ENCODE results near the gene GPR25. TPM values are rescaled to one million over a fixed set of nuclear protein-coding genes. Genes with fewer than 3 reads are reported as not detected.

The GPR25 gene
- total RNA-seq, 2 experiments from 2014 or later: not detected

- ChIA-PET POLR2A (no interaction called here), CTCF (no interaction called here)
- peaks cover 4% of the 10 kb centered on the region for H3K27me3 Mint-ChIP-seq
- H3K27ac Mint-ChIP-seq: no peak overlapping the region
- intact Hi-C loops (cut with micrococcal nuclease): no loop called here
- no peaks in the 10 kb centered on the region for H3K36me3 Mint-ChIP-seq
- H3K4me1 Mint-ChIP-seq (ENCODE audit: low read depth): peaks cover 2% of the 10 kb centered on the region
- DNase-seq: no peak
- H3K4me3 Mint-ChIP-seq: no peak overlapping the region
- no peaks in the 10 kb centered on the region for H3K9me3 Mint-ChIP-seq
Measured at GRCh38 chr1:200921571-200922110, 48.9 kb downstream of the GPR25 start.

GRCh38 chr1:200922406-200922805 is 49.6 kb downstream of the GPR25 start:
- ChIA-PET CTCF (no interaction called here), POLR2A (no interaction called here)
- H3K27ac Mint-ChIP-seq: no peak overlapping the region
- H3K4me3 Mint-ChIP-seq: no peak overlapping the region
- no peaks in the 10 kb centered on the region for H3K9me3 Mint-ChIP-seq
- peaks cover 6% of the 10 kb centered on the region for H3K27me3 Mint-ChIP-seq
- DNase-seq: no peak
- H3K4me1 Mint-ChIP-seq (ENCODE audit: low read depth): peaks cover 2% of the 10 kb centered on the region
- no peaks in the 10 kb centered on the region for H3K36me3 Mint-ChIP-seq
- intact Hi-C loops (cut with micrococcal nuclease): no loop called here

- no peak overlapping the region for H3K4me3 Mint-ChIP-seq
- H3K36me3 Mint-ChIP-seq: no peaks in the 10 kb centered on the region
- peaks cover 12% of the 10 kb centered on the region for H3K27me3 Mint-ChIP-seq
- no peak for DNase-seq
- ChIA-PET POLR2A (no interaction called here), CTCF (interaction anchor here (1.5 kb wide), 1 partner anchor 48 kb away, joined by 6 read pairs; no protein-coding TSS in a partner anchor)
- no peak overlapping the region for H3K27ac Mint-ChIP-seq
- peaks cover 2% of the 10 kb centered on the region for H3K4me1 Mint-ChIP-seq (ENCODE audit: low read depth)
- H3K9me3 Mint-ChIP-seq: no peaks in the 10 kb centered on the region
- intact Hi-C loops (cut with micrococcal nuclease): no loop called here
Measured at GRCh38 chr1:200923601-200924000, 50.8 kb downstream of the GPR25 start.

Other genes with a start within 250 kb of the GPR25 start
- 10 to 100 TPM; 19.4 to 23.4 TPM for gene DDX59, start 203.1 kb upstream of the GPR25 start, total RNA-seq
- gene CAMSAP2, start 134.1 kb upstream of the GPR25 start, total RNA-seq: 1 to 10 TPM; 3.0 to 4.1 TPM
- not detected for gene INAVA, start 21.9 kb downstream of the GPR25 start, total RNA-seq
- gene KIF21B, start 150.7 kb downstream of the GPR25 start, total RNA-seq: 10 to 100 TPM; 56.6 to 58.7 TPM
- not detected for gene CACNA1S, start 239.4 kb downstream of the GPR25 start, total RNA-seq